HG02763 (cell line): ENCODE results near the gene FXYD5.
"Not testable (repeated sequence)": the region's sequence is repeated elsewhere in the genome, so short reads cannot be mapped to it uniquely, and the experiment has no call there.

Experiments
- ATAC-seq: cut with Tn5 transposase; IDR thresholded peaks from one replicate; pipeline ENCODE4 v1.9.1; 2021; ENCODE audit warnings: mild to moderate bottlenecking, moderate library complexity; ENCODE audit not compliant: unreplicated experiment

FXYD5 gene

GRCh38 chr19:35136977-35137702 lies 17.4 kb upstream of the FXYD5 start:
- no peak for ATAC-seq

- ATAC-seq, result no peak
These were observed 16.1 kb upstream of the FXYD5 start, which contains the start of gene FXYD1 for GRCh38 chr19:35138305-35138892. FXYD1 (plus strand) TSS chr19:35138824; CDS start chr19:35140080, 1,256 bp downstream.

GRCh38 chr19:35140207-35140961 lies 14.2 kb upstream of the FXYD5 start:
- no peak for ATAC-seq

- peak; percentile 50 for ATAC-seq
These were observed 13.3 kb upstream of the FXYD5 start for GRCh38 chr19:35140962-35141836.

GRCh38 chr19:35141837-35142605 lies 12.5 kb upstream of the FXYD5 start:
- ATAC-seq, result no peak

GRCh38 chr19:35142606-35143230 lies 11.8 kb upstream of the FXYD5 start:
- ATAC-seq, result no peak

- no peak for ATAC-seq
These were observed 11.3 kb upstream of the FXYD5 start, which contains the start of gene FXYD7 for GRCh38 chr19:35143231-35143715. FXYD7 (plus strand) TSS chr19:35143255; CDS start chr19:35143334, 79 bp downstream.

GRCh38 chr19:35143818-35144217 lies 10.7 kb upstream of the FXYD5 start:
- ATAC-seq, result no peak

GRCh38 chr19:35144259-35144599 lies 10.3 kb upstream of the FXYD5 start:
- no peak for ATAC-seq

- no peak for ATAC-seq
These were observed 9.7 kb upstream of the FXYD5 start for GRCh38 chr19:35144600-35145436.

GRCh38 chr19:35146746-35147459 lies 7.6 kb upstream of the FXYD5 start:
- no peak for ATAC-seq

- ATAC-seq, result no peak
These were observed 5.1 kb upstream of the FXYD5 start for GRCh38 chr19:35149463-35149862.

- ATAC-seq, result no peak
These were observed 4.1 kb upstream of the FXYD5 start for GRCh38 chr19:35150445-35150844.

GRCh38 chr19:35151273-35152065 lies 3.1 kb upstream of the FXYD5 start:
- no peak for ATAC-seq

GRCh38 chr19:35153129-35153522 lies 1.4 kb upstream of the FXYD5 start:
- ATAC-seq, result not testable (repeated sequence)

- no peak for ATAC-seq
These were observed 622 bp upstream of the FXYD5 start for GRCh38 chr19:35153701-35154524.
